Measurements from ENCODE around the gene ZBTB25.

The ZBTB25 gene

DNA sequence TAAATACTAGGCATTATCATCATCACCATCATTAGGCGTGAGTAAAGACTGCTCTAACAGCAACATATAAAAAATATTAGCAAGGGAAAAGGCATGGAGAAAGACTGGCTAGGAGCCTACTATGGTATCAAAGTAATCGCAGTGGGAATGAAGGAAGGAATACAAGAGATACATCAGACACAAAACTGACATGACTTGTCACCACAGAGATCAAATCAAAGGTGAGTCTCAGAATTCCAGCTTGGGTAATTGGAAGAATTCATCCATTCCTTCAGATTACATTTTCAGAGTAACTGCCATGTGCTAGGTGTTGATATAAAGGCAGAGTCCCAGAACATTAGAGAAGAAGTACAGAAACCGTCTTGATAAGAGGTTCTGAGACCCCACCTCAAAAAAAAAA lies 10.2 kb downstream of the ZBTB25 start:
- Histone ChIP-seq H3K9me3 (ENCODE audit: insufficient read depth, low read length) (no peaks in the 10 kb centered on the region), H3K27me3 (ENCODE audit: insufficient read depth, insufficient read length) (no peaks in the 10 kb centered on the region), H3K4me3 (ENCODE audit: insufficient read length, low read depth) (no peak overlapping the region), H3K36me3 (ENCODE audit: insufficient read depth, insufficient read length, low read length) (peaks cover 33% of the 10 kb centered on the region), H3K4me1 (ENCODE audit: insufficient read depth, insufficient read length) (no peaks in the 10 kb centered on the region), H3K9ac (ENCODE audit: insufficient read length, low read depth) (no peak overlapping the region)
- TF ChIP-seq ZNF274 (IDR thresholded peaks at IDR 0.05; ENCODE audit: low read depth, low read length) (no peak), SUZ12 (IDR thresholded peaks at IDR 0.05; ENCODE audit: extremely low read depth, insufficient read depth, insufficient read length) (no peak), YY1 (IDR thresholded peaks at IDR 0.05; ENCODE audit: insufficient read depth, insufficient read length) (no peak)
- DNase-seq (ENCODE audit: low read depth, low spot score) = no peak

GRCh38 chr14:64491637-64492036 lies 12.0 kb downstream of the ZBTB25 start:
- Histone ChIP-seq H3K9me3 (ENCODE audit: insufficient read depth, low read length) (no peaks in the 10 kb centered on the region), H3K27me3 (ENCODE audit: insufficient read depth, insufficient read length) (no peaks in the 10 kb centered on the region), H3K4me3 (ENCODE audit: insufficient read length, low read depth) (no peak overlapping the region), H3K36me3 (ENCODE audit: insufficient read depth, insufficient read length, low read length) (peaks cover 37% of the 10 kb centered on the region), H3K4me1 (ENCODE audit: insufficient read depth, insufficient read length) (no peaks in the 10 kb centered on the region), H3K9ac (ENCODE audit: insufficient read length, low read depth) (no peak overlapping the region)
- no peak for TF ChIP-seq SUZ12 (IDR thresholded peaks at IDR 0.05; ENCODE audit: extremely low read depth, insufficient read depth, insufficient read length)
- TF ChIP-seq ZNF274 (IDR thresholded peaks at IDR 0.05; ENCODE audit: low read depth, low read length) = no peak
- no peak for TF ChIP-seq YY1 (IDR thresholded peaks at IDR 0.05; ENCODE audit: insufficient read depth, insufficient read length)
- no peak for DNase-seq (ENCODE audit: low read depth, low spot score)

GRCh38 chr14:64488590-64489099 lies 15.0 kb downstream of the ZBTB25 start:
- Histone ChIP-seq H3K4me1 (ENCODE audit: insufficient read depth, insufficient read length) (no peaks in the 10 kb centered on the region), H3K9ac (ENCODE audit: insufficient read length, low read depth) (no peak overlapping the region), H3K4me3 (ENCODE audit: insufficient read length, low read depth) (no peak overlapping the region), H3K27me3 (ENCODE audit: insufficient read depth, insufficient read length) (no peaks in the 10 kb centered on the region), H3K36me3 (ENCODE audit: insufficient read depth, insufficient read length, low read length) (peaks cover 35% of the 10 kb centered on the region), H3K9me3 (ENCODE audit: insufficient read depth, low read length) (no peaks in the 10 kb centered on the region)
- no peak for DNase-seq (ENCODE audit: low read depth, low spot score)
- TF ChIP-seq ZNF274 (IDR thresholded peaks at IDR 0.05; ENCODE audit: low read depth, low read length) = no peak
- no peak for TF ChIP-seq SUZ12 (IDR thresholded peaks at IDR 0.05; ENCODE audit: extremely low read depth, insufficient read depth, insufficient read length)
- TF ChIP-seq YY1 (IDR thresholded peaks at IDR 0.05; ENCODE audit: insufficient read depth, insufficient read length) = no peak

DNA sequence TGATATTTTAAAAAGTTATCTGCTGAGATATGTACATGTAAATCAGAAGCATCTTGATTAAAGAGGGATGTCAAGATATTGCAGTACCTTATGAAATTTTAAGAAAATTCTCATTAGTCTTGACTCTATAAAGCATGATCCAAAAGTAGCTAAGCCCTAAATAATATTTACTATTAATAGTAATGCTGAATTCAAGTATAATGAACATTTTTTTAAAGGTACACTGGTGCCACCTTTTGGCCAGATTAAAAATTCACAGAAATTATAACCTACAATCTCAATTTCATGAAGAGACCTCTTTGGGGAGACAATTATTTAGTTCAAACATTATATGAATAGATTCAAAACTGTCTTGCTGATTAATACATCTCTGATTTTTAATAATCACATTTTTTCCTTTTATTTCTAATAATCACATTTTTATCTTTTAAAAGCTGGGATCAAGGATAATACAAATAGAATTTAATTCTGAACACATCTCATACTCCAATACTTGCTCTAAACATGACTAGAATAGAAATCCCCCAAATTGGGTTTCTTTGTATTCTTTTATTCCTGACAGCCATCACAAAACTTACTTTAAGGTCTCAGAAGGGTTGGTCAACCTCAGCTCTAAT lies 24.9 kb downstream of the ZBTB25 start:
- Histone ChIP-seq H3K9me3 (ENCODE audit: insufficient read depth, low read length) (no peaks in the 10 kb centered on the region), H3K4me3 (ENCODE audit: insufficient read length, low read depth) (no peak overlapping the region), H3K9ac (ENCODE audit: insufficient read length, low read depth) (no peak overlapping the region), H3K4me1 (ENCODE audit: insufficient read depth, insufficient read length) (no peaks in the 10 kb centered on the region), H3K36me3 (ENCODE audit: insufficient read depth, insufficient read length, low read length) (peaks cover 4% of the 10 kb centered on the region), H3K27me3 (ENCODE audit: insufficient read depth, insufficient read length) (no peaks in the 10 kb centered on the region)
- no peak for TF ChIP-seq YY1 (IDR thresholded peaks at IDR 0.05; ENCODE audit: insufficient read depth, insufficient read length)
- no peak for TF ChIP-seq SUZ12 (IDR thresholded peaks at IDR 0.05; ENCODE audit: extremely low read depth, insufficient read depth, insufficient read length)
- no peak for TF ChIP-seq ZNF274 (IDR thresholded peaks at IDR 0.05; ENCODE audit: low read depth, low read length)
- no peak for DNase-seq (ENCODE audit: low read depth, low spot score)

DNA sequence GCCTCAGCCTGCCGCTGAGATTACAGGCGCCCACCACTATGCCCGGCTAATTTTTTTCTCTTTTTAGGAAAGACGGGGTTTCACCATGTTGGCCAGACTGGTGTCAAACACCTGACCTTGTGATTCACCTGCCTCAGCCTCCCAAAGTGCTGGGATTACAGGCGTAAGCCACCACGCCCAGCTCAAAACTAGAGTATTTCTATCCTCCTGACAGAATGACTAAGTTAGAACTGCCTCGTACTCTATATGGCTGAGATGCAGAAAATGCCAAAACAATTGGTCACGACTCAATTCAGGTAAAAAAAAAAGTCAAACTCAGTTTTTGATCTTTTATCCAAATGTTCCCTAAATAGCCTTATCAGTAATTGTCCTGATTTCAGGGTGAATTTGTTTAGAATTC lies 27.2 kb downstream of the ZBTB25 start:
- no peak overlapping the region for H3K4me3 ChIP-seq (ENCODE audit: insufficient read length, low read depth)
- H3K36me3 ChIP-seq (ENCODE audit: insufficient read depth, insufficient read length, low read length) = peaks cover 4% of the 10 kb centered on the region
- no peaks in the 10 kb centered on the region for H3K9me3 ChIP-seq (ENCODE audit: insufficient read depth, low read length)
- no peaks in the 10 kb centered on the region for H3K4me1 ChIP-seq (ENCODE audit: insufficient read depth, insufficient read length)
- TF ChIP-seq SUZ12 (IDR thresholded peaks at IDR 0.05; ENCODE audit: extremely low read depth, insufficient read depth, insufficient read length) (no peak), YY1 (IDR thresholded peaks at IDR 0.05; ENCODE audit: insufficient read depth, insufficient read length) (no peak), ZNF274 (IDR thresholded peaks at IDR 0.05; ENCODE audit: low read depth, low read length) (no peak)
- no peak overlapping the region for H3K9ac ChIP-seq (ENCODE audit: insufficient read length, low read depth)
- no peaks in the 10 kb centered on the region for H3K27me3 ChIP-seq (ENCODE audit: insufficient read depth, insufficient read length)
- no peak for DNase-seq (ENCODE audit: low read depth, low spot score)

GRCh38 chr14:64475585-64476273 lies 27.9 kb downstream of the ZBTB25 start:
- peaks cover 4% of the 10 kb centered on the region for H3K36me3 ChIP-seq (ENCODE audit: insufficient read depth, insufficient read length, low read length)
- no peak for TF ChIP-seq ZNF274 (IDR thresholded peaks at IDR 0.05; ENCODE audit: low read depth, low read length)
- TF ChIP-seq SUZ12 (IDR thresholded peaks at IDR 0.05; ENCODE audit: extremely low read depth, insufficient read depth, insufficient read length) = no peak
- no peak for TF ChIP-seq YY1 (IDR thresholded peaks at IDR 0.05; ENCODE audit: insufficient read depth, insufficient read length)
- H3K27me3 ChIP-seq (ENCODE audit: insufficient read depth, insufficient read length) = no peaks in the 10 kb centered on the region
- no peaks in the 10 kb centered on the region for H3K4me1 ChIP-seq (ENCODE audit: insufficient read depth, insufficient read length)
- DNase-seq (ENCODE audit: low read depth, low spot score) = no peak
- no peak overlapping the region for H3K9ac ChIP-seq (ENCODE audit: insufficient read length, low read depth)
- no peaks in the 10 kb centered on the region for H3K9me3 ChIP-seq (ENCODE audit: insufficient read depth, low read length)
- no peak overlapping the region for H3K4me3 ChIP-seq (ENCODE audit: insufficient read length, low read depth)

DNA sequence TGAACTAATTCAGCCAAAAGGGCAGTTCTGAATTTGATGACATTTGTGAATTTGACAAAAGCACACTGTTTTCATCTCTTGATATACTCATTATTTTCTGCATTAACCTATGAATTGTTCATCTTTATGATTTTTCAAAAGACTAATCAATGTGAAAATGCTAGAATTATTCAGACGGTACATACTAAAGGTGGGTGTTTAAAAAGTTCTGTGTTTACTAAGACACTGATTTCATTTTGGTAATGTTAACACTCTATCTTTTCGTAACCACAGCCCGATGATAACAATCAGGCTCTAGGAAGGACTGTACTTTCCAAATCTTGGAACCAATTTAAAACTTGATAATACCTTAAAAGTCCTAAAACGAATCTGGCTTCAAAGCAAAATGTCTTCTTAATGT lies 28.9 kb downstream of the ZBTB25 start:
- peaks cover 7% of the 10 kb centered on the region for H3K36me3 ChIP-seq (ENCODE audit: insufficient read depth, insufficient read length, low read length)
- no peaks in the 10 kb centered on the region for H3K9me3 ChIP-seq (ENCODE audit: insufficient read depth, low read length)
- no peak overlapping the region for H3K9ac ChIP-seq (ENCODE audit: insufficient read length, low read depth)
- no peaks in the 10 kb centered on the region for H3K4me1 ChIP-seq (ENCODE audit: insufficient read depth, insufficient read length)
- TF ChIP-seq SUZ12 (IDR thresholded peaks at IDR 0.05; ENCODE audit: extremely low read depth, insufficient read depth, insufficient read length) = no peak
- TF ChIP-seq ZNF274 (IDR thresholded peaks at IDR 0.05; ENCODE audit: low read depth, low read length) = no peak
- no peak for TF ChIP-seq YY1 (IDR thresholded peaks at IDR 0.05; ENCODE audit: insufficient read depth, insufficient read length)
- H3K4me3 ChIP-seq (ENCODE audit: insufficient read length, low read depth) = no peak overlapping the region
- H3K27me3 ChIP-seq (ENCODE audit: insufficient read depth, insufficient read length) = no peaks in the 10 kb centered on the region
- DNase-seq (ENCODE audit: low read depth, low spot score) = no peak

All from NT2/D1 (cell line).